Activated T-cell treated with anti-CD3 and anti-CD28 coated beads for 24 hours (primary cell): ENCODE data around the gene MLH3.

Experiments used
- DNase-seq: peaks from one replicate; pipeline ENCODE4 v3.0.0-alpha.2; 2020; ENCODE audit warnings: low read depth

The MLH3 gene

DNA sequence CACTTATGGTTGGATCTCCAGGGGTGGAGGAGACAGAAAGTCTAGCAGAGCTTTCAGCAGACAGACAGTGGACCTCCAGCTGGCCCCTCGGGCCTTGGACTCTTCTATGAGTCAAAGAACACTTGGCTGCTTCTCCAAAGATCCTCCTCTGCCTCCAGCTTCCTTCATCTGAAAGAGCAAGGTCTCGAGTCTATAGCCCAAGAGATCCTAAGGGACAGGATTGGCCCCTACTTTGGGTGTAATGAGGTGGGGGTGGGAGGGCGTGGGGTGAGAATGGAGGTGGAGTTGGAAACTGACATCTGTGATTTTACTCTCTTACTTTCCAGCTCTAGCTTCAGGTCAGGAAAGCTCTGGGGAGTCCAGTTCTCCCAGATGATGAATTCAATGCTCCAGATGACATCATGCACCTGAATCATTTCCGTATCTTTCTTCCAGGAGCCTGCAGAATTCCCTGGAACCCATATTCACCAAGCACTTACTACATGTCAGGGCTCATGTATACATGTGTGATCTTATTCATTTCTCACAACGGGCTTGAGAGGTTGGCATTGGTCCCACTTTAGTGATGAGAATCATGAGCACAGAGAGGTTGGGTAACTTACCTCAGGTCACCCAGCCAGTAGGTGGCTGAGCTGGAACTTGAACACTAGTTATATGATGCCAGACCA lies 85.6 kb downstream of the MLH3 start:
- no peak for DNase-seq

- DNase-seq: no peak
Measured at GRCh38 chr14:74964787-74965485, 86.3 kb downstream of the MLH3 start.
